GM19467 (cell line): ENCODE results near the gene CPNE4.
"Not testable (repeated sequence)": the region's sequence is repeated elsewhere in the genome, so short reads cannot be mapped to it uniquely, and the experiment has no call there.

Source experiments
- ATAC-seq: cut with Tn5 transposase; IDR thresholded peaks from one replicate; pipeline ENCODE4 v1.9.1; 2021; ENCODE audit warnings: mild to moderate bottlenecking, moderate library complexity; ENCODE audit not compliant: unreplicated experiment

Gene CPNE4

GRCh38 chr3:131963442-131963841 is 71.4 kb downstream of the CPNE4 start:
- ATAC-seq: not testable (repeated sequence)

- ATAC-seq: no peak
These were observed 71.8 kb downstream of the CPNE4 start for GRCh38 chr3:131962982-131963381.

GRCh38 chr3:131960324-131960723 is 74.5 kb downstream of the CPNE4 start:
- no peak for ATAC-seq

GRCh38 chr3:131957980-131958379 is 76.8 kb downstream of the CPNE4 start:
- no peak for ATAC-seq

DNA sequence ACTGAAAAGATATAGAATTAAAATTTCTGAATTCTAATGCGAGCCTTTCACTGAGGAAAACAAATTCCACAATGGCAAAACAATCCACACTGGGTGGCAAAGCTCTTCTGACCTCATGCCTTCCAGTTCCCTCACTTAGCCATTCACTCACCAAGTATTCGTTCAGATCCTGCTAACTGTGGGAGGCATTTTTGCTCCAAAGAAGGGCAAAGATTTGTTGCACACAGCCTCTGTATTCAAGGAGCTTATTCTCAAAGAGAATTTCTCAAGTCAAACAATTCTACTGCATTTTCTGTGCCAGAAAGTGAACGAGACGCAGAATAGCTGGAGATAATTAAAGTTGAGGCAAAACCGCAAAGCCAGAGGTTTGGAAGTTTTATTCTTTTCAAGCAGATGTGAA is 77.3 kb downstream of the CPNE4 start:
- ATAC-seq: no peak

DNA sequence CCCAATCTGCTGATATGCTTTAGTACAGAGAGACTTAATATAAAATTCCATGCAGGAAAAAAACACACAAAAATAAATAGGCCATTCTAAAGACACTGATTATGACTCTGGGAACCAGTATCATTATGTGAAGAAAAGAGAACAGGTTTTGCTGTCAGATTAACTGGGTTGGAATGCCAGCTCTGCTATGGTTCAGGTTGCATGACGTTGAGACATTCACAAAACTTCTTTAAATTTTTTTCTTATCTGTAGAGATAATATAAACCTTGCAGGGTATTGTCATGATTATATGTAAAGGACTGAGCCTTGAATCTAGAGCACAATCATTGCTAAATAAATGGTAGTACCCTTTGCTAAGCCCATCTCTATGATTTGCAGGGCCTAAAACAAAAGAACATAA is 86.0 kb downstream of the CPNE4 start:
- ATAC-seq: no peak

DNA sequence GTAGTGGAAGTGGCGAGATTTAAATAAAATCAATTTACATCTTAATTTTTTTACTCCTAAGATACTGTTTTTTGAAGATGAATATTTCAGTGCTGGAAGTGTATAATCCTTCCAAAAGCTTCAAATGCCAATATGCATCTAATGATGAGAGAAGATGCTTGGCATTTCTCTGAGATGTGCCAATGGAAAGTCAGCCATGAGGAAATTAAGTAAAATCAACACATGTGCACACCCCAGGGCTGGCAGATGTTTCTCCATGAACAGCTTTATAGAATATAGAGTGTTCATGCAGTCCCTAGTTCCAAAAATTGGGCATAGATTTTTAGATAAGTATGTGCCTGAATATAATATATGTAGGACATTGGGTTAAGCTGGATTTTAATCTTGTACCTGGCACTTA is 90.1 kb downstream of the CPNE4 start:
- ATAC-seq: no peak

- no peak for ATAC-seq
These were observed 101.1 kb downstream of the CPNE4 start for GRCh38 chr3:131933665-131934064.

- ATAC-seq: no peak
These were observed 106.2 kb downstream of the CPNE4 start for GRCh38 chr3:131928593-131928992.

GRCh38 chr3:131925571-131925970 is 109.2 kb downstream of the CPNE4 start:
- ATAC-seq: no peak

- ATAC-seq: no peak
These were observed 112.5 kb downstream of the CPNE4 start for GRCh38 chr3:131922356-131922755.

GRCh38 chr3:131917006-131917405 is 117.8 kb downstream of the CPNE4 start:
- no peak for ATAC-seq

GRCh38 chr3:131914090-131914691 is 120.6 kb downstream of the CPNE4 start:
- no peak for ATAC-seq

DNA sequence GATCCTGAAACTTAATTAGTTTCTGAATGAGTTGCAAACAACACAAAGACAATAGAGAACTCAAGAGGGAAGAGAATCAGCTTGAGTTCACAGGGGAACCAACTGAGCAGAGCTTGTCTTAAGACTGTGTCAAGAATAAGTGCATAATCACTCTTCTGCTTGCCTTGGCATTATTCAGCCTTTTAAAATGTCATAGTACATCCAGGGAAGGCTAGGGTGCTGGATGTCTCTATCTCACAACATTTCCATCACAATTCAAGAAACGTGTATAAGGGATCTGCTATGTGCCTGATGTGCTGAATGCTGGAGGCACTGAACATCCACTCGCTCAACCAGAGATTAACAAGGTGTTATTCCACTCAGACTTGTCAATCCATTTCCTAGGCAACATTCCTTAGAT is 122.6 kb downstream of the CPNE4 start:
- no peak for ATAC-seq

DNA sequence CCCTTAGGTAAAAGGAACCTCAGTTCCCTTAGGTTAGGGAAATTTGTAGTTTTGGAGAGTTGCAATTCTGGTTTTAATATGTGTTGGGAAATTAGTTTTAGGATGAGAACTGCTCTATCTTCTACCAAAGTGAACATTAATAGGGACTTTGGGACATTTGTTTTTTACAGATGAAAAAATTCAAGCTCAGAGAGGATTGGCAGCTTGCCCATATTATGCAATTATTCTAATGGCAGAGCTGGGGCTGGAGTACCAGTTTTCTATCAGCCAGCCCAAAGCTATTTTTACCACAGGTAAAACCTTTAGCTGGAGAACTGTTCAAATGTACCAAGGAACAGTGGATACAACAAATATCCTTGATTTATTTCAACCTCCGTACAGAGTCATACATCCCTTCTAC is 127.0 kb downstream of the CPNE4 start:
- no peak for ATAC-seq

DNA sequence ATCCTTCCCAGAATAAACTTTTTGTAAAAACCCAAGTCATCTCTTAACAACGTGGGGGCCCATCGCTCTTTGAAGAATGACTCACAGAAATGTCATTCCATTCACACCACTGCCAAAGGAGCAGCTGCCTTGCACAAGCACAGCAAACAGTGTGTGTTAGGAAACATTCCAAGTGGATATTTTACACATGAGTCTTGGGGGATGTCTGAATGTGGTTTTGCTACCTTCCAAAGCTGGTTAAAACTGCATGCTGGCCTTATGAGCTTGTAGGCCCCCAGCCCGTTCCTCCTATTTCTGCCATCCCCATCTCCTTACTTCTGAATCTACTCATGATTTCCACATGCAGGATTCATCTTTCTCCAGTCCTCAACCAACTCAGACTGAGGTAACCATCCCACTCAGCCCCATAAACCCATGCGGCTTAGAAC is 130.8 kb downstream of the CPNE4 start:
- ATAC-seq: no peak

DNA sequence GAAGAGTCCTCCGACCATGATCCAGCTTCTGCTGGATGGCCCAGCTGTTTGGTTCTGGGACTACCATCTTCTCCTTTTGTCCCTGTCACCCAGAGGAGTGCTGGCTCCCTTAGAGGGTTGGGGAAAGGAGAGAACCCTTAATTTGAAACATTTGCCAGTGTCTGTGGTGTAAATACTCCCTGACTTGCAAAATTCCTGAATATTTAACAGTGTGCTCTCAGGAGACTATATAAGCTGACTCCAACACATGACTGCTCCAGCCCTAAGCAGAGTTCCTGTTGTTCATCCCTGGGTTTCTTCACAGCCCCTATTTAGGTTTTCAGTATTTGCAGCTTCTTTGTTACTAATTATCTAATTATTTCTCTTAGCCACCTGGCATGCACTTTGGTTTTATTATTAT is 133.1 kb downstream of the CPNE4 start:
- ATAC-seq: no peak

GRCh38 chr3:131900891-131901290 is 133.9 kb downstream of the CPNE4 start:
- ATAC-seq: no peak

GRCh38 chr3:131899021-131899420 is 135.8 kb downstream of the CPNE4 start:
- no peak for ATAC-seq

- ATAC-seq: no peak
These were observed 136.5 kb downstream of the CPNE4 start for GRCh38 chr3:131898346-131898745.

- ATAC-seq: no peak
These were observed 138.5 kb downstream of the CPNE4 start for GRCh38 chr3:131896285-131896684.

DNA sequence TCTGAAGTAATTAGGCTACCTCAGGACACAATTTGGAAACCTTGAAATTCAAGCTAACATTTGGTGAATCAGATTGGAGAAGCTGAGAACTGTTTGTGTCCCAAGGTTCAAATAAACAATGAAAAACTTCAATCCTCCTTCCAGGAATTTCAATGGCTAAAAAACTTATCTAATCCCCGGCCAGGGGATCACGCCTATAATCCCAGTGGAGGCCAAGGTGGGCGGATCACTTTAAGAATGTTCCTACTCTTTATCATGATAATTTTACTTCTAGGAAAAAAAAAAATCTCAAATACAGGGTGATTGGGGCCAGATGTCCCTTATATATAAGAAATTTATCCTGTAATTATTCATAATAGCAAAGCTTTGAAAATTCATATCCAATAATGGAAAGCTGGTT is 139.0 kb downstream of the CPNE4 start:
- ATAC-seq: no peak

- no peak for ATAC-seq
These were observed 142.5 kb downstream of the CPNE4 start for GRCh38 chr3:131892331-131892730.
